Erythroblast (primary cell): ENCODE results near the gene FBXL15.

Experiments used
- DNase-seq, 2 experiments: peaks; one replicate each; lab custom pipeline; 2025; lab: John Stamatoyannopoulos, UW
- GATA1 ChIP-seq: IDR thresholded peaks from 2 replicates; pipeline ENCODE4 v1.6.1; 2011; ENCODE audit warnings: low read depth, mild to moderate bottlenecking, control low read depth, low read length, moderate library complexity
- POLR2A ChIP-seq: IDR thresholded peaks from 2 replicates; pipeline ENCODE4 v1.6.1; 2011; ENCODE audit warnings: mild to moderate bottlenecking, low read length

FBXL15 gene

DNA sequence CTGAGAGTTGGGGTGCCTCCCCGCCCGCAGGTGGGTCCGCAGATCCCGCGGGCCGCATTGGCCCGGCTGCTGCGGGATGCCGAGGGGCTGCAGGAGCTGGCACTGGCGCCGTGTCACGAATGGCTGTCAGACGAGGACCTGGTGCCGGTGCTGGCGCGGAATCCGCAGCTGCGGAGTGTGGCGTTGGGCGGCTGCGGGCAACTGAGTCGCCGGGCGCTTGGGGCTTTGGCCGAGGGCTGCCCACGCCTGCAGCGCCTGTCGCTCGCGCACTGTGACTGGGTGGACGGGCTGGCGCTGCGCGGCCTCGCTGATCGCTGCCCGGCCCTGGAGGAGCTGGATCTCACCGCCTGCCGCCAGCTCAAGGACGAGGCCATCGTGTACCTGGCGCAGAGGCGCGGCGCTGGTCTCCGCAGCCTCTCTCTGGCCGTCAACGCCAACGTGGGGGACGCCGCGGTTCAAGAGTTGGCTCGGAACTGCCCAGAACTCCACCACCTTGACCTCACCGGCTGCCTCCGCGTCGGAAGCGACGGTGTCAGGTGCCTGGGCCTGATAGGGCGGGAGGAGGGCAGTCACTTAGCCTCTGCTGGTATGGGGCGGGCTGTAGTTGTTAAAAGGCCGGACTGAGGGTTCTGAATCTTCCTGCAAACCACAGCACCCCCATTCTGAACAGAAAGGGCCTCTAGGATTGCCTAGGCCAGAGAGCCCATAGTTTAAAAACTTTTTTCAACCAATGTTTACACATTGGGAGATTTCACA is 1.3 kb downstream of the FBXL15 start:
- DNase-seq, result peak; percentile 76 to 83

DNA sequence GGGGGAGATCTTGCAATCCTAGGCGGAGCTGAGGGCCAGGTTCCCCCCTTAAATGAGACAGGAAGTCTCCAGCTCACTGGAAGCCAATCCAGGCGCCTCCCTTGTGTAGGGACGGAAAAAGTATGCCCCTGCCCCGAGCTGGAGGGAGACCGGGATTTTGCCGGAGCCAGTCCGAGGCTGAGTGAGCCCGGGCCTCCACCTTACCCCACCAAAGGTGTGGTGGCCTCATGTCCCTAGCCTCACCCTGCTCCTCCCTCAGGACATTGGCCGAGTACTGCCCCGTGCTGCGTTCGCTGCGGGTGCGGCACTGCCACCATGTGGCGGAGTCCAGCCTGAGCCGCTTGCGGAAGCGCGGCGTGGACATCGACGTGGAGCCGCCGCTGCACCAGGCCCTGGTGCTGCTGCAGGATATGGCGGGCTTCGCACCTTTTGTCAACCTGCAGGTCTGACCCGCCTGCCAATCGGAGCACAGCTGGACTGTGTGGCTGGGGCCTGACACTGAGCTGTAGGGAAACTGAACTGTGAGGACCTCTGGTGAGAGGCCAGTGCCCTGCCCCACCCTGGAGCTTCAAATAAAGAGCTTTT is 2.0 kb downstream of the FBXL15 start:
- TF ChIP-seq POLR2A (no peak), GATA1 (no peak)
- peak; percentile 82 to 87 for DNase-seq

More for the DNA sequence above, 1.3 kb downstream of the FBXL15 start:
- TF ChIP-seq GATA1 (no peak), POLR2A (peak; percentile 30)

DNA sequence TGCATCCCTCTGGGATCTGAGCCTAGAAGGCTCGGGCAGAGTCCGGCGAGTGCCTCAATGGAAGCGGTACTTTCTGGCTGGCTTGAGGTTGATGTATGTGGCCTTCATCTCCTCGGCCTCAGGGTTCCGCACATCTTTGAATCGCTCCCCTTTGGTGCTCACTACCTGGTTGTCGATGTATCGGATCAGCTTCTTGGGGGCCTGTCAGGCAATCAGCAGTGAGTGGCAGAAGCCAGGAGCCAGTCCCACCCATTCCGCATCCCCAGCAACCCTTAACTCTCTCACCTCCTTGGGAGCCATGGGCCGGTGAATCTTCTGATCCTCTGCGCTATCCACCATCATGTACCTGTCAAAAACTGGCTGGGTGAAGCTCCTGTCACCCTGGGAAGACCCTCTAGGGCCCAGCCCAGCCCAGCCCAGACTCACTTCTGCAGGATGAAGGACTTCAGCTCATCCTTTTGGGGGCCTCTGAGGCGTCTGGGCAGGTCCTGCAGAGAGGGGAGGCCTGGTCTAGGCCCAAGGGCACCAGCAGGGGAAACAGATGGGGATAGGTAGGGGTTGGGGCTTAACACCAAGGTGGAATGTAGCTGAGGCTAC is 2.8 kb downstream of the FBXL15 start:
- no peak for TF ChIP-seq GATA1
- DNase-seq, result no peak

DNA sequence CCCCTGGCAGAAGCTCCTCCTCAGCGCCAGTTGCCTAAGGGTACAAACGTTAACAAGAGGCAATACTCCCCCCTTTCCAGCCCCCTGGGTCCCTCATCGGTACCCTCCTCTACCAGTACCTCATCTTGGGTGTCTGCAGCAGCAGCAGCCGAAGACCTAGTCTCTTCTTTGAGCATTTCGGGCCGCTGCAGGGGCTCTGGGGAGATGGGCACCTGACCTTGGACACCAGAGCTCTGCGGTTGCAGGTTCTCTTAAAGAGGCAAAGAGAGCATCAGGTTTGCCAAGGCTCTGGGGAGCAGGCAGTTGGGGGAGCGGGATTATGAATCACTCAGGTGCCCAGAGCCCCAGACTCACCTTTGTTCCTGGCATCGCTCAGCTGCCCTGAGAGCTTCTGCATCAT is 3.5 kb downstream of the FBXL15 start:
- TF ChIP-seq POLR2A, result no peak
- DNase-seq, result no peak

DNA sequence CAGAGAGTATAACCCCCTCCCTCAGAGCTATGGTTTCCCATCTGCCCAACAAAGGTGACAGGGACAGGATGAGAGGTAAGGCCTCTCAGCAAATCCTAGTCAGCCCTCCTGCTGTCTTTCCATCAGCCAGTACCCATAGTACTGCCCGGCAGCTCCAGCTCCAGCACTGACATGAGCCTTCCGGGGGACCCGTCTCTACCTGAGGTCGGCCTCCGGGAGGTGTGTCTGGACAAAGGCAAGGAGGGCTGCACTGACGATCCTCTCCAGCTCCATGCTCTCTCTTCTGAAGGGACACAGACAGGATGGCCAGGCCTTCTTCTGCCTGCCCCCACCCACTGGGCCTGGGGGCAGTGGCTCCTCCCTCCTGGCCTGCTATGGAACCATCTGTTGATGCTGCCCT is 4.3 kb downstream of the FBXL15 start:
- no peak for TF ChIP-seq POLR2A
- no peak for TF ChIP-seq GATA1
- no peak for DNase-seq

DNA sequence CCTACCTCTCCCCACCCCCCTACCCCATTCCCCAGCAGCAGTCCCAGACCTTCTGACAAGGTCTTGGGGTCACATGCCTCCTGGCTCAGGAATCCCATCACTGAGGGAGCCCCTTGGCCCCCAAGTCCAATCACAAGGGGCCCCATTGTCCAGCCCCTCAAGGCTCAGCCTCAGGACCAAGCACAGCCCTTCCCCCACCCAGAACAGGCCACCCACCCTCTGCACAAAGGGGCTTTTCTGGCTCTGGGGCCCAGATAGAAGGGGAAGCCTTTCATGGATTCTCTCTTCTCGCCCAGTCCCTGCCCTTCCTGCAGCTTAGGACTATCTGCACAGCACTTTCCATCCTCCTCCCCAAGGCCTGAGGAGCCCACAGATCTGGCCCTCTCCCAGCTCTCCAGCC is 4.8 kb downstream of the FBXL15 start:
- DNase-seq, result no peak
- TF ChIP-seq GATA1, result no peak
- TF ChIP-seq POLR2A, result no peak

DNA sequence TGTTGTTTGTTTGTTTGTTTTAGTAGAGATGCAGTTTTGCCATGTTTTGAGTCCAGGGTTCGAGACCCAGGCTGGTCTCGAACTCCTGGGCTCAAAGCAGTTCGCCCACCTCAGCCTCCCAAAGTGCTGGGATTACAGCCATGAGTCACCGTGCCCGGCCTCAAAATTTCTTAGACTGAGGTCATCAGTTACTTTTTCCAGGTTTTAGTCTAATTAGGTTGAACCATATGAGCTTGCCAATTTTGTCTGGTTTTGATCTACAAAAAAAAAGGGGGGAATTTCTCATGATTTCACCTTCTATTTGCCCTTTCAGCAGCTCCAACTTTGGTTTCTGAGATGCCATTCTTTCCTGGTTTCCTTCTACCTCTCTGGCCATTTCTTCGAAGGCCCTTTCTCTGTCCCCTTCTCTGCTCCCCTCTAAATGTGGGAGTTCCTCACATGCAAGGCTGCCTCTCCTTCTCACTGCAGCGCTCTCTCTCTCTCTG is 6.2 kb downstream of the FBXL15 start:
- TF ChIP-seq GATA1 (no peak), POLR2A (no peak)
- DNase-seq, result no peak

DNA sequence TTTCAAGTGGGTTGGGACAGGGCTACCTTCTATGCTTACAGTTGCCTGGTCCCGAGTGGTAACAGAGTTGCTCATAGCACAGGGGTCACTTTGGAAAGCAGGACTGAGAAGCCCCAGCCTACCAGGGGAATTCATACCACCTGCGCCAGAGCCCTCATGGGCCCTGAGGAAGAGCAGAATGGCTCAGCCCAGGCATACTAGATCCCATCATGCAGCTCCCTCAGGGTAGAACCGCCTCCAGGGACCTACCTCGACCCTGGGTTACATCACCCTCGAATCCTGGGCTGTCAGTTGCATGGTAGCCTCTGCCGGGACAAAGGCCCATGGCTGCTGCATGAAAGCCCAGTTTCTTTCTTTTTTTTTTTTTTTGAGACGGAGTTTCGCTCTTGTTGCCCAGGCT is 8.8 kb downstream of the FBXL15 start:
- DNase-seq, result no peak
- TF ChIP-seq GATA1 (no peak), POLR2A (no peak)

DNA sequence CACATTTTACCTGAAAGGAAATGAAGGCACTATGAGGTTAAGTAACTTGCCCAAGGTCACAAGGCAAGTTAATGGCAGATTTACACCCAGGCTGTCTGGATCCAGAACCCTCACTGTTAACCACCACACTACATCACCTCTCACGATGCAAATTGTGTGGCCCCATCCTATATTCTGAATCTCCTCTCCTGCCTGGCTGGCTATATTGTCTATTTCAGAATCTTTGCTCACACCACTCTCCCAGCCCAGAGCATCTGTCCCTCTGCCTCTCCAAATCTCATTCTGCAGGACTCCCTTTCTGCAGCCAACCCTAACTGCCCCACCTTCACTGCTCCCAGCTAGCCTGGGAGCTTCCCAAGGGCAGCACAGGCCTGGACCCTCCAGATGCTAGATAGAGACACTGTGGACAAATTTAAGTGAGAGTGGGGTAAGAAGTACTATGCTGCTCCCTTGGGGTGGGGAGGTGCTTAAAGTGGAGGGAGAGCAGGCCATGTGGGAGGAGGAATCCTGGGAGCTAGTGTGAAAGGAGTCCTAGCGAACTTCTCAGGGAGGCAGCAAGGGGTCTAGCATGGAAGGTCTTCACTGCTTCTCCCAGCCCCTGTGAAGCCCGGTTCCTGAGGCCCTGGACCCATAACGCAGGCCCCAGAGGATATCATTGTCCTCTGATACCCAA is 11.0 kb downstream of the FBXL15 start:
- no peak for TF ChIP-seq POLR2A
- TF ChIP-seq GATA1, result no peak
- DNase-seq, result peak in 1 of 2 experiments; percentile 60

DNA sequence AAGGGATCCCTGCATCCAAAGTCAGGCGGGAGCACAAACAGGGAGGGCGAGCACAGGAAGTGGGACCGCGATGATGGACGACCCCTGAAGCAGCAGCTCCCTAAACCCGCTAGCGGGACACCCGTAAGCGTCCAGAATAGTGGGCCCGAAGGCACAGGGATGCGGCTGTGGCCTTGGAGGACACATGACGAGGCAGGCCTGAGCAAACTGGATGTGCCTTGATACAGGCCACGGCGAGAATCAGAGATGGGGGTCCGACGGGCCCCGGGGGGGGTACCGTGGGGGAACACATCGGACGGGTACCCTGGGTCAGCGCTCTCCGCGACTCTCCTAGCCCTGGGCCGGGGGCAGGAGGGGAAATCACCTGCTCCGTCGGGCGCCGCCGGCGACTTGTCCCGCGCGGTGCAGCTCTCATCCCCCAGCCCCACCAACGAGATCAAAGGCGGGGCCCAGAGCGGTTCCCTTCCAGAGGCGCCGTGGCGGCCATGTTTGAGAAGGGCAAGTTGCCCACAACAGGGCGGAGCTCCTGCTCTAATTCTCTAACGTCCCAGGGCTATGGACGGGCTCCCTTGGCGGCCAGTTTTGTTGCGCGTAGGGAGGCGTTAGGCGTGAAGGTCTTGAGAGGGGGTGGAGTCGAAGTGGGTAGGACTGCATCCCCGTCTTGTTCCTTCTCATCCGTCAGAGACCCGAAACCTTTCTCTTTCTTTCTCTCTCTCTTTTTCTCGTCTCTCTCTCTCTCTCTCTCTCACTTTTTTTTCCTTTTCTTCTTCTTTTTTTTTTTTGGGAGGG is 11.7 kb downstream of the FBXL15 start, which contains the start of gene CUEDC2:
Gene CUEDC2 (minus strand): TSS at position 413 of the 789 bp plus-strand sequence. CDS start 7,386 bp downstream, outside the sequence.
- peak; percentile 97 for DNase-seq
- TF ChIP-seq POLR2A (peak; percentile 71), GATA1 (no peak)

DNA sequence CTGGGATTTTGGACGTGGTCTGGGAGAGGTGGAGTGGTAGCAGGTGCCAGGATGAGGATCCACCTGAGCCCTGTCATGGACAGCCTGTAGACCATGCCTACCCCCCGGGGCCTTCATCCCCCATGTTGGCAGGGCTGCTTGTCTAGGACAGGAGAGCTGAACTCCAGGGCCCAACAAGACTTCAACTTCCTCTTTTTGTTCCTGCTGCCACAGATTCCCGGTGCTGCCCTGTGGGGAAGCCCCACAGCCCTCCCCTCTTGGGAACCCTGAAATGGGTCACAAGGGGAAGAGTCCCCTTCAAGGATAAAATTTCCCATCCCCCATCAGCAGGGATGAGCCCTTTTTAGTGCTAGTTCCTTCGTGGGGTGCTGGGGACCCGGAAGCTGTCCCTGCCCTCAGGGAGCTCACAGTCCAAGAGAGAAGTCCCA is 13.0 kb downstream of the FBXL15 start:
- TF ChIP-seq POLR2A, result no peak
- TF ChIP-seq GATA1, result no peak
- DNase-seq, result no peak

DNA sequence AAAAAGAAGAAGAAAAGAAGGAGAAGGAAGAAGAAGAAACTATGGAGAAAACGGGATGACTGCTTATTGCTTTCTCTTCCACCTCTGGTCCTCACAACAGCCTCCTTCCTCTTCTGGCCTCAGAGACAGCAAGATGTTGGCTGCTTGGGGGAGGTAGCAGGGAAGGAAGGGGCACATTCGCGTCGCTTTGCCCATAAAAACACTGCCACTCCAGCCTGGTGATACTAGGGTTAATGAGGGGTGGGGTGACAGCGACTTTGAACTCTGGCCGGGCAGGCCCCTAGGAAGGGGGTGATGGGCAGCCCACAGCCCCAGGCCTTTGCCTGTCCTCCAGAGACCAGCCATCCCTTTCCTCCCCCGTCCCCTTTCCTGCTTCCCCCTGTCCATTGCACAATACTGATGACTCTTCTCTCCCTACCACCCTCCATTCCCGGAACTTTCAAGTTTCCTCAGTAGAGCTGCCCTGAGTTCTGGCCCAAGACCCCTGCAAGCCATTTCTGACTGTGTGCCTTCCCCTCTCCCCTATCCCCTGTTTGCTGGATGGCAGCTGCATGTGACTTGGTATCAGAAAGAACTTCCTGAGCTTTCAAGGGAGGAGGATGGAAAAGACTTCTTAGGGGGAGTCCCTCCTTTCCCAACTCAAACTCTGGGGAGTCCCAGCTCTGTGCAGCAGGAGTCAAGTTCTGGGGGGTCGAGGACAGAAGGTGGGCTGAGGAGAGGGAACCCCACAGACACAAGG is 13.9 kb downstream of the FBXL15 start:
- DNase-seq, result no peak
- no peak for TF ChIP-seq POLR2A
- no peak for TF ChIP-seq GATA1
